Smooth muscle cell (in vitro differentiated cells): ENCODE measurements around the gene NFATC2IP. TPM values are rescaled to one million over a fixed set of nuclear protein-coding genes. Genes with fewer than 3 reads are reported as not detected.
"Not testable (repeated sequence)": the region's sequence is repeated elsewhere in the genome, so short reads cannot be mapped to it uniquely, and the experiment has no call there.

Source experiments
- DNase-seq: peaks from one replicate; lab custom pipeline; 2025; ENCODE audit not compliant: unreplicated experiment; lab: John Stamatoyannopoulos, UW
- H2AFZ ChIP-seq: fragments of 200-600 bp; sonication (generic); 2 replicates; pipeline ENCODE4 v1.6.0; 2016; ENCODE audit warnings: antibody characterized with exemption, low read depth, mild to moderate bottlenecking
- H3F3A ChIP-seq: fragments of 200-600 bp; sonication (generic); 2 replicates; pipeline ENCODE4 v1.6.0; 2017; ENCODE audit warnings: antibody characterized with exemption, low read depth
- H3K27ac ChIP-seq: fragments of 200-600 bp; sonication (generic); 2 replicates; pipeline ENCODE4 v1.5.1; 2016; ENCODE audit warnings: low read depth, mild to moderate bottlenecking
- H3K27me3 ChIP-seq: fragments of 200-600 bp; sonication (generic); 2 replicates; pipeline ENCODE4 v1.6.1; 2016; ENCODE audit warnings: low read depth, mild to moderate bottlenecking
- H3K36me3 ChIP-seq: fragments of 200-600 bp; sonication (generic); 2 replicates; pipeline ENCODE4 v1.5.1; 2016; ENCODE audit warnings: low read depth
- H3K4me1 ChIP-seq: fragments of 200-600 bp; sonication (generic); 2 replicates; pipeline ENCODE4 v1.5.1; 2016; ENCODE audit warnings: low read depth
- H3K4me2 ChIP-seq: fragments of 200-600 bp; sonication (generic); 2 replicates; pipeline ENCODE4 v1.6.0; 2016; ENCODE audit warnings: mild to moderate bottlenecking
- H3K4me3 ChIP-seq: fragments of 200-600 bp; sonication (generic); 2 replicates; pipeline ENCODE4 v1.5.1; 2016; ENCODE audit warnings: mild to moderate bottlenecking
- H3K79me2 ChIP-seq: fragments of 200-600 bp; sonication (generic); 2 replicates; pipeline ENCODE4 v1.6.0; 2016; ENCODE audit warnings: low read depth, mild to moderate bottlenecking
- H3K9ac ChIP-seq: fragments of 200-600 bp; sonication (generic); 2 replicates; pipeline ENCODE4 v1.6.0; 2016; ENCODE audit warnings: low read depth
- H3K9me3 ChIP-seq: fragments of 200-600 bp; sonication (generic); replicated peaks from 2 replicates; pipeline ENCODE4 v1.5.1; 2016; ENCODE audit warnings: low read depth
- H4K20me1 ChIP-seq: fragments of 200-600 bp; sonication (generic); 2 replicates; pipeline ENCODE4 v1.6.0; 2016; ENCODE audit warnings: low read depth
- WGBS: methylation state at CpG from one replicate; pipeline ENCODE4 v1.1.7; 2016; ENCODE audit warnings: low lambda C conversion rate; 5-methylcytosine and 5-hydroxymethylcytosine counted together
- polyA plus RNA-seq: library from polyadenylated mRNA; unstranded; fragments of >200 nt; fragmentation: Nextera tagmentation; extraction: Ambion mirVana; gene quantifications from 2 replicates; pipeline ENCODE4 v1.2.1, GENCODE V29; 2016
- total RNA-seq: library from RNA; depleted of rRNA; stranded (reverse); fragments of >200 nt; gene quantifications from 2 replicates; pipeline ENCODE4 v1.2.3, GENCODE V29; 2014
- TF ChIP-seq, protein P1 (sequence below): fragments of 200-600 bp; sonication (generic); IDR thresholded peaks from 2 replicates; pipeline ENCODE4 v1.5.1; 2017; ENCODE audit warnings: borderline replicate concordance, mild to moderate bottlenecking, antibody characterized with exemption; ENCODE audit not compliant: insufficient read depth, poor library complexity, severe bottlenecking

NFATC2IP gene
- total and polyA plus RNA-seq, 2 experiments from 2014 or later, result 13.1 to 19.0 TPM

DNA sequence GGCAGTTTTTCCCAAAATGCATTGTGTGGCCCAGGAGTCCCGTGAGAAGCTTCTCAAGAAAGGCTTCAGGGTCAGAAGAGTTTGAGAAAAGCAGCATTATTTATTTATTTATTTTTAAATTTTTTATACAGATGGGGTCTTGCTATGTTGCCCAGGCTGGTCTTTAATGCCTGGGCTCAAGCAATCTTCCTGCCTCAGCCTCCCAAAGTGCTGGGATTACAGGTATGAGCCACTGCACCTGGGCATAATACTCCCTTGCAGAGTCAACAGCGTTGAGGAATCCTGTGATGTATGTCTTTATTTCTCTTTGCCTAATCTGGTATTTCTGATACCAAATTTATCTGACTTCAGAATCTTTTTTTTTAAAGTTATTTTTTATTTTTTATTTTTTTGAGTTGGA lies 49.3 kb downstream of the NFATC2IP start:
- Histone ChIP-seq H3K9me3 (no peaks in the 10 kb centered on the region), H3K27ac (no peak overlapping the region), H3K79me2 (no peaks in the 10 kb centered on the region), H3K4me1 (no peaks in the 10 kb centered on the region), H3K4me2 (no peak overlapping the region), H3K27me3 (no peaks in the 10 kb centered on the region), H3F3A (no peaks in the 10 kb centered on the region), H3K4me3 (no peak overlapping the region), H2AFZ (no peak overlapping the region), H3K36me3 (no peaks in the 10 kb centered on the region), H4K20me1 (no peaks in the 10 kb centered on the region), H3K9ac (no peak overlapping the region)
- no peak for DNase-seq
- TF ChIP-seq, protein P1, sequence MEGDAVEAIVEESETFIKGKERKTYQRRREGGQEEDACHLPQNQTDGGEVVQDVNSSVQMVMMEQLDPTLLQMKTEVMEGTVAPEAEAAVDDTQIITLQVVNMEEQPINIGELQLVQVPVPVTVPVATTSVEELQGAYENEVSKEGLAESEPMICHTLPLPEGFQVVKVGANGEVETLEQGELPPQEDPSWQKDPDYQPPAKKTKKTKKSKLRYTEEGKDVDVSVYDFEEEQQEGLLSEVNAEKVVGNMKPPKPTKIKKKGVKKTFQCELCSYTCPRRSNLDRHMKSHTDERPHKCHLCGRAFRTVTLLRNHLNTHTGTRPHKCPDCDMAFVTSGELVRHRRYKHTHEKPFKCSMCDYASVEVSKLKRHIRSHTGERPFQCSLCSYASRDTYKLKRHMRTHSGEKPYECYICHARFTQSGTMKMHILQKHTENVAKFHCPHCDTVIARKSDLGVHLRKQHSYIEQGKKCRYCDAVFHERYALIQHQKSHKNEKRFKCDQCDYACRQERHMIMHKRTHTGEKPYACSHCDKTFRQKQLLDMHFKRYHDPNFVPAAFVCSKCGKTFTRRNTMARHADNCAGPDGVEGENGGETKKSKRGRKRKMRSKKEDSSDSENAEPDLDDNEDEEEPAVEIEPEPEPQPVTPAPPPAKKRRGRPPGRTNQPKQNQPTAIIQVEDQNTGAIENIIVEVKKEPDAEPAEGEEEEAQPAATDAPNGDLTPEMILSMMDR, result no peak
- 87% methylated on average over 2 of the region's 2 CpGs for WGBS

DNA sequence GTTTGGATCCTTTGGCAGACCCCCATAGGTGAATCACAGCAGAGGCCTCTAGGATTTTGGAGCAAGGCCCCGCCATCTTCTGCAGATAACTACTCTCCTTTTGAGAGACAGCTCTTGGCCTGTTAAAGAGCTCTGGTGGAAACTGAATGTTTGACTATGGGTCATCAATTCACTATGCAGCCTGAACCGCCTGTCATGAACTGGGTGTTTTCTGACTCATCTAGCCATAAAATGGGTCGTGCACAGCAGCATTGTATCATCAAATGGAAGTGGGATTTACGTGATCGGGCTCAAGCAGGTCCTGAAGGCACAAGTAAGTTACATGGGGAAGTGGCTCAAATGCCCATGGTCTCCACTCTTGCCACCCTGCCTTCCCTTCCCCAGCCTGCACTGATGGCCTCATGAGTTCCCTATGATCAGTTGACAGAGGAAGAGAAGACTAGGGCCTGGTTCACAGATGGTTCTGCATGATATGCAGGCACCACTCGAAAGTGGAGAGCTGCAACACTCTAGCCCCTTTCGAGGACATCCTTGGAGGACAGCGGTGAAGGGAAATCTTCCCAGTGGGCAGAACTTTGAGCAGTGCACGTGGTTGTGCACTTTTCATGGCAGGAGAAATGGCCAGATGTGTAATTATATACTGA lies 53.9 kb downstream of the NFATC2IP start:
- not testable (repeated sequence) for H3K27me3 ChIP-seq, H3K4me2 ChIP-seq, H3K9ac ChIP-seq, H3K36me3 ChIP-seq, H3K9me3 ChIP-seq, DNase-seq, H2AFZ ChIP-seq, H3K79me2 ChIP-seq, H3K27ac ChIP-seq, H3K4me1 ChIP-seq, H4K20me1 ChIP-seq, H3K4me3 ChIP-seq, H3F3A ChIP-seq
- 68% methylated on average over 9 of the region's 9 CpGs for WGBS

DNA sequence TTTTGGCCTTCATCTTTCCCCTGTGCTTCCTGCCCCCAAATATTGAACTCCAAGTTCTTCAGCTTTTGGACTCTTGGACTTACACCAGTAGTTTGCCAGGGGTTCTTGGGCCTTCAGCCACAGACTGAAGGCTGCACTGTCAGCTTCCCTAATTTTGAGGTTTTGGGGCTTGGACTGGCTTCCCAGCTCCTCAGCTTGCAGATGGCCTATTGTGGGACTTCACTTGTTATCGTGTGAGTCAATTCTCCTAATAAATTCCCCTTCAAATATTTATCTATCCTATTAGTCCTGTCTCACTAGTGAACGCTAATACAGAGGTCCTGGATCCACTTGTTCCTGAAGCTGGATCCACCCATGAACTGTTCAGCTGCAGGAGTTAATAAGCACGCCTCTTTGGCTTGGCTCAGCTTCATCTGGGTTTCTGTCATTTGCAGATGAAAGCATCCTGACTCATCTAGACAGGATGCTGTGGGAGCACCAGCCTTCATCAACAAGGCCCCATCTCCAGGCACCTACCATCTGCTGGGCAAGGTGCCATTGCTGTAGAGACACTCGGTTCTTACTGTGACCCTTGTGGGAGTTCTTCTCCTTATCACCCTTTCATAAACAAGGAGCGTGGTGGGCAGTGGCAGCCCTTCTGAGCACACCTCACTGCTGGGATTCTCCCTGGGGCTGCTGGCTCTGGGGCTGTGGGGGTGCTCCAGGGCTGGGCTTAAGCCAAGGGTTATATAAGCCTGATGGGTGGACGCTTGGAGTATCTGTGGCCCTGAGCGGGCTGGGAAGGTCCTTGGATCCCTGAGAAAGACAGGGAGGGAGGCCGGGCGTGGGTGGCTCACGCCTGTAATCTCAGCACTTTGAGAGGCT lies 57.2 kb downstream of the NFATC2IP start:
- no peaks in the 10 kb centered on the region for H3K27me3 ChIP-seq
- no peak overlapping the region for H3K4me3 ChIP-seq
- no peaks in the 10 kb centered on the region for H3K36me3 ChIP-seq
- no peak for DNase-seq
- no peak overlapping the region for H2AFZ ChIP-seq
- 79% methylated on average over 10 of the region's 10 CpGs for WGBS
- H3K9ac ChIP-seq, result no peak overlapping the region
- no peaks in the 10 kb centered on the region for H3K9me3 ChIP-seq
- H3K4me2 ChIP-seq, result no peak overlapping the region
- H3F3A ChIP-seq, result no peaks in the 10 kb centered on the region
- H3K4me1 ChIP-seq, result no peaks in the 10 kb centered on the region
- no peak overlapping the region for H3K27ac ChIP-seq
- H4K20me1 ChIP-seq, result no peaks in the 10 kb centered on the region
- no peaks in the 10 kb centered on the region for H3K79me2 ChIP-seq
- TF ChIP-seq, protein P1, result no peak

DNA sequence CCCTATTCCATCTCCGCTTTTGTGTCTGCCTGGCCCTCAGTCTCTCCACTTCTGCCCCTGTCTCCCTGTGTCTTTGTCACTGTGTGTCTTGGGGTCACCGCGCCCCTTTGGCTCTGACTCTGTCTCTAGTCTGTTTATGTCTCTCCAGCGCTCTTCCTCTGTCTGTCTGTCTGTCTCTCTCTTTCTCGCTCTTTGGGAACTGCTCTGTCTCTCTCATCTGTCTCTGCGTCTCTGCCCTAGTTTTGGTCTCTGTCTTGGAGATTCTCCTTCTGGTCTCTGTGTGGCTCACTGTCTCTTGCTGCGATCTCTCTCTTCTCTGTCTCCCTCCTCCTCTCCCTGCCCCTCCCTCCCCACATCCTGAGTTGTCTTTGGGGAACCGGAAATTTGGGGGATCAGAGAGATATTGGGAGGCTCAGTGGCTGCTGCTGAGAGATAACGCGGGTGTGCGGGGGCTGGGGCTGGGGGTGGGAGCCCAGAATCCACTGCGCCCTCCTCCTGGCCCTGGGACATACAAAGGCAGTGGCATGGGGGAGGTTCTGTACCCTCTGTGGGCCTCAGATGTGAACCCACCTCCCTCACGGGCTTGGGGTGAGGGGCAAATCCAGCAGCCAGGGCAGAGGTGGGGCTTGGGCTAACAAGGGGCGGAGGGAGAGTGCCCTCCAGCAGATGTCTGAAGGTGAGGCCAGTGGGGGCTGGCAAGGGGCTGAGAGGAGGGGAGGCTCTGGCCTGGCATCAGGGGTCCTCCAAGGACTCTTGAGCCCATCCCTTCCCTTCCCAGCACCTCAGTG lies 58.5 kb downstream of the NFATC2IP start:
- Histone ChIP-seq H3K27me3 (no peaks in the 10 kb centered on the region), H3K79me2 (no peaks in the 10 kb centered on the region), H3K27ac (no peak overlapping the region), H3K36me3 (no peaks in the 10 kb centered on the region), H2AFZ (no peak overlapping the region), H3K4me1 (no peaks in the 10 kb centered on the region), H3K9ac (no peak overlapping the region), H4K20me1 (no peaks in the 10 kb centered on the region), H3K4me2 (no peak overlapping the region), H3K9me3 (no peaks in the 10 kb centered on the region), H3K4me3 (no peak overlapping the region), H3F3A (no peaks in the 10 kb centered on the region)
- TF ChIP-seq, protein P1, result no peak
- WGBS, result 86% methylated on average over 10 of the region's 14 CpGs
- DNase-seq, result no peak
